GM18526 (cell line): ENCODE results near the gene TMEM271.

ENCODE experiments used
- POLR2A ChIP-seq: IDR thresholded peaks from 3 replicates; pipeline ENCODE4 v1.6.1; 2011; ENCODE audit not compliant: insufficient read length; ENCODE audit errors: extremely low read depth

The TMEM271 gene

DNA sequence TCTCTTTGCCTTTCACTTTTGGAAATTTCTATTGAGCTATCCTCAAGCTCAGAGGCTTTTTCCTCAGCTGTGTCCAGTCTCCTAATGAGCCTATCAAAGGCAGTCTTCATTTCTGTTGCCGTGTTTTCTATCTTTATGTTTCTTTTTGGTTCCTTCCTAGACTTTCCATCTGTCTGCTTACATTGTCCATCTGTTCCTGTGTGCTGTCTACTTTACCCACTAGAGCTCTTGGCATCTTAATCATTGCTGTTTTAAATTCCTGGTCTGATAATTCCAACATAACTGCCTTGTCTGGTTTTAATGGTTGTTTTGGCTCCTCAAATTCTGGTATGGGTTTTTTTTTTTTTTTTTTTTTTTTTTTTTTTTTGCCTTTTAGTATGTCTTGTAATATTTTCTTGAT, 40.0 kb upstream of the TMEM271 start:
- TF ChIP-seq POLR2A: no peak

- TF ChIP-seq POLR2A: no peak
Observed at GRCh38 chr4:613126-613525, 37.0 kb upstream of the TMEM271 start.

DNA sequence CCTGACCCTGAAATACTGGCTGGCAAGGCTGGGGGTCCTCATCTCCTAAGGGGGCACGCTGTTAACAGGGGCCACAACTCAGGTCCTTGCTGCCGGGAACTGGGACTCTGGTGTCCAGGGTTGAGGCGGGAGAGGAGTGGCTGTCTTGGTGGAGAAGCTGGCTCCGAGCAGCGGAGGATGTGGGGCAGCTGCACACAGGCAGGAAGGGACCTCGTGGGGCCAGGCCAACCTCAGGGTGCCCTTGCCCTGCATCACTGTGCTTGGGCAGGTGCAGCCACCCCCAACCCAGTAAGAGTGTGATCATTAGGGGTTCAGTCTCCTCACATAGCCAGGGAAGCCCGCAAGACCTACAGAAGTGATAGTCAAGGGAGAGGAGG, 36.6 kb upstream of the TMEM271 start:
- TF ChIP-seq POLR2A: no peak

DNA sequence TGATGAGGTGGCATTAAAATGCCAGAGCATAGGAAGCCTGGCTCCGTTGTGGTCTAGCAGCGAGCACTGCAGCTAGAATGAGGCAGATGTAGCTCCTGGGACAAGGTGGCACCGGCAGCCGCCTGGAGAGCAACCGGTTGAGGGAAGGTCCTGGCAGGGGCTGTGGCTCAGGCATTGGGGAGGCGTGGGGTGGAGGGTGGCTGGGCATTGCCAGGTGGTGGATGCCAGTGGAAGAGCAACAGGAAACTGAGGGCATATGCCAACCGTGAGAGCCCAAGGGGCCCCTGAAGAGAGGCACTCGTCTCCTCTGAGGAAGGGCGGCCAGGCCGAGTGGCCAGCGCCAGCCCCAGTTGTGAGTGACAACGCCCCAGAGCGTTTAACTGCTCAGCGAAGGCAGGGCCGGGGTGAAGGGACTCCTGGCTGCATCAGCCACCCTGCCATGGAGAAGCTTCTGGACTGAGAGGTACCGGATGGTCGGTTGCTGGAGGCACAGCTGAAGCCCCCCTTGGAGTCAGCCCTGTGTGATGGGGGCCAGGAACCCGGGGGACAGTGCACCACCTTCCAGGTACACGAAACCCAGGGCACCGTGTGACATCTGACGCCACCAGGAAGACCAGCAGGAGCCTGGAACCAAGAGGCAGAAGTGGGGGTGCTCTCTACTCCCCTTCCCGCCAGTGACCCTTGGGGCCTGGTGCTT, 36.1 kb upstream of the TMEM271 start:
- TF ChIP-seq POLR2A: no peak

DNA sequence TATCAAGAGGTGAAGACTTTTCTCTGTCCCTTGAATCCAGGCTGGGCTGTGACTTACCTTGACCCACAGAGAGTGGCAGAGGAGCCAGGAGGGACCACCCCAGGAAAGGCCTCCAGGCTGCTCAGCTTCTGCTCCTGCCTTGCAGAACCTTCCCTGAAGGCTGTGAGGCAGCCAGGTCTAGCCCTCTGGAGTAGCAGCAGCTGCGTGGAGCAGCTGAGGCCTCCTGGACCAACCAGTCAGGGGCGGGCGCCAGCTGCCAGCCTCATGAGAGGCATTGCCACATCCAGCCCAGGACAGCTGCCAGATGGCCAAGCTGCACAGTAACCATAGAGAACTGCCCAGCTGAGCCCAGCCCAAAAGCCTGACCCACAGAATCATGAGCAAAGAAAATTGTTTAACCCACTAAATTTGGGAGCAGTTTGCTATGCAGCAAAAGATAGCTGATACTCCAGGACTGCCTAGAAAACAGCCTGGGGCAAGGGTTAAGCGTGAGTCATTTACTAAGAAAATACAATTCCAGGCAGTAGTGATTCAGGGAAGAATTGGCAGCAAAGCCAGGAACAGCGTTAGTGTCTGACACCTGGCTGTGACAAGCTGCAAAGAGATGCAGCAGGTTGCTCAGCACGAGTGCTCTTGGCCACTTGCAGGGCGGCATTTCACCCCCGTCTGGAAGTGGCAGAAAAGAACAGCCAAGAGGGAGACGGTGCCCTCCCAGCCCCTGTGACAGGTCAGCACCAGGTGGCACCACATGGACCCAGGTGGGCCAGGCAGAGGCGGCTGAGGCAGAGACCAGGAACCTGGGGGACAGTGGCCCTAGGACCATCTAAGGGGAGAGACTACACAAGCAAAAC, 34.5 kb upstream of the TMEM271 start:
- no peak for TF ChIP-seq POLR2A

GRCh38 chr4:609400-610050, 33.4 kb upstream of the TMEM271 start:
- TF ChIP-seq POLR2A: no peak

GRCh38 chr4:608236-608635, 32.1 kb upstream of the TMEM271 start:
- TF ChIP-seq POLR2A: no peak

DNA sequence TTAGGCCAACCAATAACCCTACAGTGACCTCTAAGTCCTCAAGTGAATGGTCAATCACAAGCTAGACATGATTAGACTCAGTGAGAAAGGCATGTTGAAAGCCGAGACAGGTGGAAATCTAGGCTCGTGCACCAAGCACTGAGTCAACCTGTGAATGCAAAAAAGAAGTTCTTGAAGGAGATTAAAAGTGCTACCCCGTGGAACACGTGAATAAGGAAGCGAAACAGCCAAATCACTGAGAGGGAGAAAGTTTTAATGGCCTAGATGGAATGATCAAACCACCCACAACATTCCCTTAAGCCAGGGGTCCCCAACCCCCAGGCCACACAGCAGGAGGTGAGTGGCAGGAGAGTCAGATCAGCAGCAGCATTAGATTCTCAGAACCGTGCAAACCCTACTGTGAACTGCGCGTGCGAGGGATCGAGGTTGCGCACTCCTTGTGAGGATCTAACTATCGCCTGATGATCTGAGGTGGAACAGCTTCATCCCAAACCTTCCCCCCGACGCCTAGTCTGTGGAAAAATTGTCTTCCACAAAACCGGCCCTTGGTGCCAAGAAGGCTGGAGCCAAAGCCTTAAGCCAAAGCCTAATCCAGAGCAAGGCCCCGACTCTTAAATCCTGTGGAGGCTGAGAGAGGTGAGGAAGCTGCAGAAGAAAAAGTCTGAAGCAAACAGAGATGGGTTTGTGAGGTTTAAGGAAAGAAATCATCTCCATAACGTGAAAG, 29.8 kb upstream of the TMEM271 start:
- TF ChIP-seq POLR2A: no peak

DNA sequence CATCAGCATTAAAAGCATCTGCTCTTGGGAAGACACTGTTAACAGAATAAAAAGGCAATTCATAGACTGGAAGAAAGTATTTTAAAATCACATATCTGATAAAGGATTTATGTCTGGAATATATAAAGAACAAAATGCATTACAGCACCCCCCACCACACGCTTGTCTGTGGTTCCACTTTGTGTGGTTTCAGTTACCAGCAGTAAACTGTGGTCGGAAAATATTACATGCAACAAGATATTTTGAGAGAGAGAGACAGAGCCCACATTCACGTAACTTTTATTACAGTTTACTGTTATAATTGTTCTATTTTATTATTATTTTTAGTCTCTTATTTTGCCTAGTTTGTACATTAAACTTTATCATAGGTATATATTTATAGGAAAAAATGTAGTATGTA, 28.0 kb upstream of the TMEM271 start:
- TF ChIP-seq POLR2A: no peak

DNA sequence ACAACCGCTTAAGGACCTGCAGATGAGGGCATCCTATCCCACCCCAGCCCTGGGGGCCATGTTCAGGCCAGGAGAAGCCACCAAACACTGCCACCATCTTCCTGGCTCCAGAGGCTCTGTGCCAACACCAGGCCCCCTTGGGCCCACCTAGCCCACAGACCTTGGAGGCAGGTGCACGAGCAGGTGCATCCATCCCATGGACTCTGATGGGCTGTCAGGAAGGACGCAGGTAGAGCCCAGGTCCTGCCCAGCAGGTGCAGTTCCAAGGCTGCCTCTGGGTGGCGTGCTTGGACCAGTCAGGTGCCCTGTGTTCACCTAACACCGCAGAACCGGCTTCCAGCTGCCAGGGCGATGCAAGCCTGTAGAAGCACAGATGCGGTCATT, 26.5 kb upstream of the TMEM271 start:
- TF ChIP-seq POLR2A: no peak

- TF ChIP-seq POLR2A: no peak
Observed at GRCh38 chr4:601612-602558, 25.8 kb upstream of the TMEM271 start.

- no peak for TF ChIP-seq POLR2A
Observed at GRCh38 chr4:600850-601515, 24.9 kb upstream of the TMEM271 start.

DNA sequence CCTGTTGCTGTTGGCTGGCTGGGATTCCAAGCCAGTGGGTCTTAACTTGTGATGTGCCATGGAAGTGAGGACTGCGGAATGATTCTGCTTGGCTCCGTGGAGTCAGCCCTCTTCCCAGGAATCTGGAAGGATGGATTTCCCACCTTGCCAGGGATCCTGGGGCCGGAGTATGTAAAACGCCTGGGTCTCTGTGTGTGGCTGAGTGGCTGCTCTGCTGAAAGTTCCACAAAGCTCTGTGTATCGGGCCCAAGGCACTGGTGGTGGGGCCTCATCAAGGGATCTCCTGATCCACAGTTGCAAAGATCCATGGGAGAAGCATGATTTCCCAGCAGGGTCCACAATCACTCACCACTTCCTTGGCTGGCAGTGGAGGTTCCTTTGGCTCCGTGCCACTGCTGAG, 24.1 kb upstream of the TMEM271 start:
- TF ChIP-seq POLR2A: no peak

- no peak for TF ChIP-seq POLR2A
Observed at GRCh38 chr4:598925-599324, 22.8 kb upstream of the TMEM271 start.
